Neural cell (in vitro differentiated cells): ENCODE measurements around the gene PAK4. TPM values are rescaled to one million over a fixed set of nuclear protein-coding genes. Genes with fewer than 3 reads are reported as not detected.

Experiments used
- H2AFZ ChIP-seq: fragments of 200-600, 300-800 bp; sonication (generic), shearing (Covaris generic); 2 replicates; pipeline ENCODE4 v1.6.0; 2014; ENCODE audit warnings: low read depth, mild to moderate bottlenecking, antibody characterized with exemption, low read length, moderate library complexity
- H3F3A ChIP-seq: fragments of 200-600 bp; shearing (Covaris generic); 2 replicates; pipeline ENCODE4 v1.6.1; 2016; ENCODE audit warnings: mild to moderate bottlenecking, moderate library complexity, mixed read lengths, antibody characterized with exemption, low read length; ENCODE audit not compliant: insufficient read depth, poor library complexity, severe bottlenecking
- H3K27ac ChIP-seq: fragments of 200-600, 300-800 bp; sonication (generic), shearing (Covaris generic); 2 replicates; pipeline ENCODE4 v1.5.1; 2014; ENCODE audit warnings: mild to moderate bottlenecking, low read length, moderate library complexity
- H3K27me3 ChIP-seq: fragments of 300-800, 200-600 bp; sonication (generic), shearing (Covaris generic); 2 replicates; pipeline ENCODE4 v1.6.0; 2014; ENCODE audit warnings: mild to moderate bottlenecking, low read depth, low read length, moderate library complexity; ENCODE audit not compliant: insufficient read depth
- H3K36me3 ChIP-seq: fragments of 300-800, 200-600 bp; sonication (generic), shearing (Covaris generic); 2 replicates; pipeline ENCODE4 v1.5.1; 2014; ENCODE audit warnings: mild to moderate bottlenecking, antibody characterized with exemption, low read length, moderate library complexity; ENCODE audit not compliant: insufficient read depth
- H3K4me2 ChIP-seq: fragments of 300-800, 200-600 bp; sonication (generic), shearing (Covaris generic); 2 replicates; pipeline ENCODE4 v1.6.0; 2014; ENCODE audit warnings: mild to moderate bottlenecking, low read length
- H3K4me3 ChIP-seq: fragments of 300-800, 200-600 bp; sonication (generic), shearing (Covaris generic); 2 replicates; pipeline ENCODE4 v1.5.1; 2014; ENCODE audit warnings: mild to moderate bottlenecking, low read length, moderate library complexity
- H3K79me2 ChIP-seq: fragments of 200-600 bp; shearing (Covaris generic); replicated peaks from 2 replicates; pipeline ENCODE4 v1.6.0; 2014; ENCODE audit warnings: mild to moderate bottlenecking, low read length, moderate library complexity; ENCODE audit not compliant: insufficient read depth
- H3K9ac ChIP-seq: fragments of 300-800, 200-600 bp; sonication (generic), shearing (Covaris generic); 2 replicates; pipeline ENCODE4 v1.6.1; 2016; ENCODE audit warnings: mild to moderate bottlenecking, low read length, mixed read lengths
- H3K9me2 ChIP-seq: fragments of 200-600 bp; shearing (Covaris generic); 2 replicates; pipeline ENCODE4 v1.6.1; 2016; ENCODE audit warnings: mild to moderate bottlenecking, low read length, mixed read lengths; ENCODE audit not compliant: insufficient read depth
- H3K9me3 ChIP-seq: fragments of 200-600, 300-800 bp; sonication (generic), shearing (Covaris generic); 2 replicates; pipeline ENCODE4 v1.6.1; 2016; ENCODE audit warnings: mild to moderate bottlenecking, mixed run types, low read length, moderate library complexity, mixed read lengths
- H4K20me1 ChIP-seq: fragments of 200-600 bp; shearing (Covaris generic); 2 replicates; pipeline ENCODE4 v1.6.1; 2016; ENCODE audit warnings: mild to moderate bottlenecking, mixed run types; ENCODE audit not compliant: insufficient read depth
- EP300 ChIP-seq: fragments of 450-650 bp; conservative IDR thresholded peaks from 2 replicates; pipeline ENCODE4 v1.6.1; 2014; ENCODE audit warnings: antibody characterized with exemption, mild to moderate bottlenecking, moderate library complexity; ENCODE audit not compliant: poor library complexity, severe bottlenecking
- EZH2 ChIP-seq: fragments of 200-600, 300-800 bp; shearing (Covaris generic), sonication (generic); IDR thresholded peaks from 2 replicates; pipeline ENCODE4 v1.6.1; 2014; ENCODE audit warnings: antibody characterized with exemption, low read length, borderline replicate concordance, mild to moderate bottlenecking; ENCODE audit not compliant: insufficient read depth, poor library complexity, severe bottlenecking
- MXI1 ChIP-seq: fragments of 450-650 bp; conservative IDR thresholded peaks from 2 replicates; pipeline ENCODE4 v1.6.1; 2014; ENCODE audit warnings: antibody characterized with exemption, mild to moderate bottlenecking; ENCODE audit not compliant: poor library complexity, severe bottlenecking
- POLR2AphosphoS5 ChIP-seq: IDR thresholded peaks from 2 replicates; pipeline ENCODE4 v1.6.1; 2012
- RAD21 ChIP-seq: fragments of 450-650 bp; conservative IDR thresholded peaks from 2 replicates; pipeline ENCODE4 v1.6.1; 2014; ENCODE audit warnings: antibody characterized with exemption, mild to moderate bottlenecking, moderate library complexity
- REST ChIP-seq: IDR thresholded peaks from 2 replicates; pipeline ENCODE4 v1.6.1; 2012; ENCODE audit warnings: borderline replicate concordance
- SMC3 ChIP-seq: fragments of 450-650 bp; conservative IDR thresholded peaks from 2 replicates; pipeline ENCODE4 v1.6.1; 2014; ENCODE audit warnings: antibody characterized with exemption, mild to moderate bottlenecking, moderate library complexity; ENCODE audit not compliant: poor library complexity
- TAF1 ChIP-seq: IDR thresholded peaks from 2 replicates; pipeline ENCODE4 v1.6.1; 2012; ENCODE audit warnings: low read depth
- polyA plus RNA-seq: library from polyadenylated mRNA; depleted of rRNA; stranded (reverse); fragments of >200 nt; gene quantifications from 2 replicates; pipeline ENCODE4 v1.2.3, GENCODE V29; 2014

Gene PAK4
- polyA plus RNA-seq, 1 donor from 2014 or later = 5.4 TPM

- Histone ChIP-seq H3K36me3 (no peaks in the 10 kb centered on the region), H4K20me1 (no peaks in the 10 kb centered on the region), H3K79me2 (no peaks in the 10 kb centered on the region), H3K4me2 (no peak overlapping the region), H3K27me3 (no peaks in the 10 kb centered on the region), H3K9me3 (no peaks in the 10 kb centered on the region), H2AFZ (no peak overlapping the region), H3K9me2 (no peaks in the 10 kb centered on the region), H3K9ac (no peak overlapping the region), H3K4me3 (no peak overlapping the region), H3F3A (no peaks in the 10 kb centered on the region), H3K27ac (no peak overlapping the region)
- TF ChIP-seq TAF1 (no peak), REST (no peak), EP300 (no peak), EZH2 (no peak), RAD21 (no peak), MXI1 (no peak), POLR2AphosphoS5 (no peak)
These were observed 49.3 kb downstream of the PAK4 start for GRCh38 chr19:39174558-39175544.

GRCh38 chr19:39175564-39175963 lies 50.0 kb downstream of the PAK4 start:
- TF ChIP-seq MXI1 (no peak), SMC3 (no peak), REST (no peak)

More at GRCh38 chr19:39175564-39175963, 50.0 kb downstream of the PAK4 start:
- Histone ChIP-seq H4K20me1 (no peaks in the 10 kb centered on the region), H3K9me2 (no peaks in the 10 kb centered on the region), H3F3A (no peaks in the 10 kb centered on the region), H2AFZ (no peak overlapping the region), H3K4me3 (no peak overlapping the region), H3K36me3 (no peaks in the 10 kb centered on the region), H3K27ac (no peak overlapping the region), H3K4me2 (no peak overlapping the region), H3K9ac (no peak overlapping the region), H3K9me3 (no peaks in the 10 kb centered on the region), H3K79me2 (no peaks in the 10 kb centered on the region), H3K27me3 (no peaks in the 10 kb centered on the region)
